ENCODE data around the gene NAPA.

Gene NAPA

DNA sequence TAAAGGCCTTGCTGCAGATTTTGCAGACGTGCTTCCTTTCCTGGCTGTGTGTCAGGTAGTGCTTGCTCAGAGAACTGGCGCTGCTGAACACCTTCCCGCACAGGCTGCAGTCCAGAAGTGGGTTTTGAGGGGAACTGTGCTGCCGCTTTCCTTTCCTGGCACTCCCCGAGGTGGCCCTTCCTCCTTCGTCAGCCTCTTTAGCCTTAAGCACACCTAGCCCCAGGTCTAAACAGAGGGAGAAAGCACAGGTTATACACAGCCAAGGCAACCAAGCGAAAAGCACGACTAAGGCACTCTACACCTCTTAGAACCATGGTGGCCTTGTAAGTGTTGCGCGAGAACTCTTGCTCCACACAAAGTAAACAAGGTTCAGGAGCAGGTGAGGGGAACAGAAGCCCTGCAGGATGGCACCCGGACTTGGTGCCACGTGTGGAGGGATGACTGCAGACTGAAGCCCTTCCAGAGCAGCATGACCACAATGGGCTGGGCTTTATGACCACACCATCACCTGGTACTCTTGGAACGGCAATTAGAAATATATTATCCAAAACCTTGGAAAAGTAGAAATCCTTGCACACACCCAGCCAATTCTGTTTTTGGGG is 34.5 kb upstream of the NAPA start:
- ATAC-seq (ENCODE audit: low read depth) (no peak), DNase-seq (ENCODE audit: low spot score) (no peak)
- no peak overlapping the region for H3K27ac ChIP-seq (ENCODE audit: poor library complexity, severe bottlenecking)
- no peaks in the 10 kb centered on the region for H3K4me1 ChIP-seq (ENCODE audit: insufficient read depth, poor library complexity, severe bottlenecking)
- no peak overlapping the region for H3K4me3 ChIP-seq (ENCODE audit: severe bottlenecking)
- TF ChIP-seq CTCF (IDR thresholded peaks at IDR 0.05; ENCODE audit: poor library complexity, severe bottlenecking): no peak
- H3K36me3 ChIP-seq (ENCODE audit: low read depth): no peaks in the 10 kb centered on the region
- no peaks in the 10 kb centered on the region for H3K27me3 ChIP-seq (ENCODE audit: insufficient read depth, poor library complexity, severe bottlenecking)
- no peaks in the 10 kb centered on the region for H3K9me3 ChIP-seq (ENCODE audit: severe bottlenecking)

- no peak overlapping the region for H3K4me3 ChIP-seq (ENCODE audit: severe bottlenecking)
- ATAC-seq (ENCODE audit: low read depth): no peak
- H3K9me3 ChIP-seq (ENCODE audit: severe bottlenecking): no peaks in the 10 kb centered on the region
- no peaks in the 10 kb centered on the region for H3K36me3 ChIP-seq (ENCODE audit: low read depth)
- no peak for DNase-seq (ENCODE audit: low spot score)
- H3K27me3 ChIP-seq (ENCODE audit: insufficient read depth, poor library complexity, severe bottlenecking): no peaks in the 10 kb centered on the region
- no peaks in the 10 kb centered on the region for H3K4me1 ChIP-seq (ENCODE audit: insufficient read depth, poor library complexity, severe bottlenecking)
- no peak overlapping the region for H3K27ac ChIP-seq (ENCODE audit: poor library complexity, severe bottlenecking)
- no peak for TF ChIP-seq CTCF (IDR thresholded peaks at IDR 0.05; ENCODE audit: poor library complexity, severe bottlenecking)
Measured at GRCh38 chr19:47547199-47547598, 32.3 kb upstream of the NAPA start.

- H3K4me1 ChIP-seq (ENCODE audit: insufficient read depth, poor library complexity, severe bottlenecking): no peaks in the 10 kb centered on the region
- ATAC-seq (ENCODE audit: low read depth) (no peak), DNase-seq (ENCODE audit: low spot score) (no peak)
- no peaks in the 10 kb centered on the region for H3K27me3 ChIP-seq (ENCODE audit: insufficient read depth, poor library complexity, severe bottlenecking)
- TF ChIP-seq CTCF (IDR thresholded peaks at IDR 0.05; ENCODE audit: poor library complexity, severe bottlenecking): no peak
- no peaks in the 10 kb centered on the region for H3K36me3 ChIP-seq (ENCODE audit: low read depth)
- no peaks in the 10 kb centered on the region for H3K9me3 ChIP-seq (ENCODE audit: severe bottlenecking)
- H3K27ac ChIP-seq (ENCODE audit: poor library complexity, severe bottlenecking): no peak overlapping the region
- H3K4me3 ChIP-seq (ENCODE audit: severe bottlenecking): no peak overlapping the region
Measured at GRCh38 chr19:47545061-47545948, 30.4 kb upstream of the NAPA start.

DNA sequence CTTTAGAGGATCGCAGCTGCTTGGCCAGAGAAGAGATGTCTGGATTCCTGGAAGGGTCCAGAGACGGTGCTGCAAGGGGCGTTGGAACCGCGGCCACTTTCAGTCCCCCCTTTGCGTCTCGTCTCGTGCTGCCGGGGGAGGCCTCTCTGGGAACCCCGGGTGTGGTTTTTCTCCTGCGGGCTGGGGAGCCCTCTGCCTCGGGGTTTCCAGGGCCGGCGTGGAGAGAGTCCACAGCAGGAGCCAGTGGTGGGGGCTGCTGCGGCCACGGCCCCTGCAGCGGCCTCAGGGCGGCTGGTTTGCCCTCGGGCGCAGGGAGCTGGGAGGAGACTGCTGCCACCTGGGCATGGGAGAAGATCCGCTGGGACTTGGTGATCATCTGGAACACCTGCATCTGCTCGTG is 29.6 kb upstream of the NAPA start:
- Histone ChIP-seq H3K4me3 (ENCODE audit: severe bottlenecking) (no peak overlapping the region), H3K9me3 (ENCODE audit: severe bottlenecking) (no peaks in the 10 kb centered on the region), H3K4me1 (ENCODE audit: insufficient read depth, poor library complexity, severe bottlenecking) (no peaks in the 10 kb centered on the region), H3K36me3 (ENCODE audit: low read depth) (no peaks in the 10 kb centered on the region), H3K27ac (ENCODE audit: poor library complexity, severe bottlenecking) (no peak overlapping the region), H3K27me3 (ENCODE audit: insufficient read depth, poor library complexity, severe bottlenecking) (no peaks in the 10 kb centered on the region)
- TF ChIP-seq CTCF (IDR thresholded peaks at IDR 0.05; ENCODE audit: poor library complexity, severe bottlenecking): no peak
- DNase-seq (ENCODE audit: low spot score) (no peak), ATAC-seq (ENCODE audit: low read depth) (no peak)

- DNase-seq (ENCODE audit: low spot score): no peak
- H3K27ac ChIP-seq (ENCODE audit: poor library complexity, severe bottlenecking): no peak overlapping the region
- H3K27me3 ChIP-seq (ENCODE audit: insufficient read depth, poor library complexity, severe bottlenecking): no peaks in the 10 kb centered on the region
- no peaks in the 10 kb centered on the region for H3K4me1 ChIP-seq (ENCODE audit: insufficient read depth, poor library complexity, severe bottlenecking)
- H3K9me3 ChIP-seq (ENCODE audit: severe bottlenecking): no peaks in the 10 kb centered on the region
- no peaks in the 10 kb centered on the region for H3K36me3 ChIP-seq (ENCODE audit: low read depth)
- no peak for TF ChIP-seq CTCF (IDR thresholded peaks at IDR 0.05; ENCODE audit: poor library complexity, severe bottlenecking)
- no peak overlapping the region for H3K4me3 ChIP-seq (ENCODE audit: severe bottlenecking)
- ATAC-seq (ENCODE audit: low read depth): no peak
Measured at GRCh38 chr19:47544075-47544474, 29.2 kb upstream of the NAPA start.
